Neural progenitor cell (in vitro differentiated cells): ENCODE measurements around the gene BMP5. TPM values are rescaled to one million over a fixed set of nuclear protein-coding genes. Genes with fewer than 3 reads are reported as not detected.

Experiments used
- DNase-seq: peaks from one replicate; pipeline ENCODE4 v3.0.0-alpha.2; 2016; ENCODE audit warnings: low spot score
- H2AFZ ChIP-seq: fragments of 200-600 bp; sonication (generic); replicated peaks from 2 replicates; pipeline ENCODE4 v1.6.1; 2016; ENCODE audit warnings: antibody characterized with exemption
- H3F3A ChIP-seq: fragments of 200-600 bp; sonication (generic); 2 replicates; pipeline ENCODE4 v1.6.1; 2016; ENCODE audit warnings: antibody characterized with exemption, low read depth
- H3K27ac ChIP-seq: fragments of 200-600 bp; sonication (generic); 2 replicates; pipeline ENCODE4 v1.5.1; 2016; ENCODE audit warnings: mild to moderate bottlenecking
- H3K27me3 ChIP-seq: fragments of 200-600 bp; sonication (generic); 2 replicates; pipeline ENCODE4 v1.6.1; 2016; ENCODE audit warnings: mild to moderate bottlenecking, moderate library complexity
- H3K36me3 ChIP-seq: fragments of 200-600 bp; sonication (generic); 2 replicates; pipeline ENCODE4 v1.5.1; 2016
- H3K4me1 ChIP-seq: fragments of 200-600 bp; sonication (generic); 2 replicates; pipeline ENCODE4 v1.6.1; 2016; ENCODE audit warnings: mixed run types
- H3K4me2 ChIP-seq: fragments of 200-600 bp; sonication (generic); 2 replicates; pipeline ENCODE4 v1.6.1; 2016
- H3K4me3 ChIP-seq: fragments of 200-600 bp; sonication (generic); 2 replicates; pipeline ENCODE4 v1.5.1; 2016
- H3K79me2 ChIP-seq: fragments of 200-600 bp; sonication (generic); 2 replicates; pipeline ENCODE4 v1.6.1; 2016; ENCODE audit warnings: low read depth
- H3K9ac ChIP-seq: fragments of 200-600 bp; sonication (generic); 2 replicates; pipeline ENCODE4 v1.6.1; 2016
- H3K9me3 ChIP-seq: fragments of 200-600 bp; sonication (generic); 2 replicates; pipeline ENCODE4 v1.5.1; 2016; ENCODE audit warnings: low read depth
- H4K20me1 ChIP-seq: fragments of 200-600 bp; sonication (generic); 2 replicates; pipeline ENCODE4 v1.6.1; 2016; ENCODE audit warnings: low read depth
- H3K27ac Mint-ChIP-seq: 3 replicates; pipeline ENCODE4 v1.8.0; 2021; ENCODE audit warnings: mixed read lengths
- H3K27me3 Mint-ChIP-seq: 2 replicates; pipeline ENCODE4 v1.8.0; 2022; ENCODE audit warnings: low read depth, mild to moderate bottlenecking, inconsistent platforms, moderate library complexity, mixed read lengths; ENCODE audit not compliant: insufficient read depth
- H3K36me3 Mint-ChIP-seq: 3 replicates; pipeline ENCODE4 v1.8.0; 2021; ENCODE audit warnings: mixed read lengths
- H3K4me1 Mint-ChIP-seq: 3 replicates; pipeline ENCODE4 v1.8.0; 2021; ENCODE audit warnings: mixed read lengths
- H3K4me3 Mint-ChIP-seq: 3 replicates; pipeline ENCODE4 v1.8.0; 2021; ENCODE audit warnings: mild to moderate bottlenecking, moderate library complexity, mixed read lengths
- H3K9me3 Mint-ChIP-seq: 3 replicates; pipeline ENCODE4 v1.8.0; 2020; ENCODE audit warnings: mixed read lengths
- EZH2 ChIP-seq: fragments of 200-600 bp; sonication (generic); IDR thresholded peaks from 2 replicates; pipeline ENCODE4 v1.6.1; 2017; ENCODE audit warnings: antibody characterized with exemption, mild to moderate bottlenecking, moderate library complexity
- EZH2phosphoT487 ChIP-seq: fragments of 200-600 bp; sonication (generic); IDR thresholded peaks from 2 replicates; pipeline ENCODE4 v1.6.1; 2017; ENCODE audit warnings: antibody characterized with exemption
- total RNA-seq: library from RNA; depleted of rRNA; stranded (reverse); fragments of >200 nt; gene quantifications from 2 replicates; pipeline ENCODE4 v1.2.3, GENCODE V29; 2015; ENCODE audit warnings: low replicate concordance
- TF ChIP-seq, protein P1 (sequence below): fragments of 200-600 bp; sonication (generic); IDR thresholded peaks from 2 replicates; pipeline ENCODE4 v1.5.1; 2017; ENCODE audit warnings: antibody characterized with exemption, mild to moderate bottlenecking

BMP5 gene
- total RNA-seq, 1 donor from 2014 or later: 1.5 TPM

DNA sequence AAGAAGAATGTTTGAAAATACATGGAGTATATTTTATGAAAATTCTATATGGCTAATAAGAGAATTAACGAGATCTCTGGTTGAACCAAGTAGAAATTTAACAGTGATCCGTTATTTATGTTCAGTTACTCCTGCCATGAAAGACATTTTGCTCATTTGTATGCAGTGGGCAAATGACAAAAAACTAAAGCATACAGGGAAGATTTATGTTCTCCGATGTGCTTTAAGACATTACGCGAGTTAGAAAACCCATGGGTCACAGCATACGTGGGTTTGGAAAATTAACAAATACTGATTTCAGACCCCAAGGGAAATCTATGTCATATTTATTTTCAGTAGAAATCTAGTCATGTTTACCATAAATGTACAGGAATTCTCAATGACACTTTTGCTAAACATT is 90.1 kb downstream of the BMP5 start:
- Mint-ChIP-seq H3K9me3 (no peaks in the 10 kb centered on the region), H3K4me3 (no peak overlapping the region), H3K36me3 (no peaks in the 10 kb centered on the region), H3K27me3 (no peaks in the 10 kb centered on the region), H3K27ac (no peak overlapping the region), H3K4me1 (peaks cover 13% of the 10 kb centered on the region)
- Histone ChIP-seq H3K36me3 (no peaks in the 10 kb centered on the region), H3K27ac (no peak overlapping the region), H3K4me3 (no peak overlapping the region), H3K4me2 (no peak overlapping the region), H4K20me1 (no peaks in the 10 kb centered on the region), H3F3A (no peaks in the 10 kb centered on the region), H2AFZ (no peak overlapping the region), H3K9me3 (no peaks in the 10 kb centered on the region), H3K4me1 (peaks cover 18% of the 10 kb centered on the region), H3K9ac (no peak overlapping the region), H3K79me2 (no peaks in the 10 kb centered on the region), H3K27me3 (no peaks in the 10 kb centered on the region)
- TF ChIP-seq, protein P1, sequence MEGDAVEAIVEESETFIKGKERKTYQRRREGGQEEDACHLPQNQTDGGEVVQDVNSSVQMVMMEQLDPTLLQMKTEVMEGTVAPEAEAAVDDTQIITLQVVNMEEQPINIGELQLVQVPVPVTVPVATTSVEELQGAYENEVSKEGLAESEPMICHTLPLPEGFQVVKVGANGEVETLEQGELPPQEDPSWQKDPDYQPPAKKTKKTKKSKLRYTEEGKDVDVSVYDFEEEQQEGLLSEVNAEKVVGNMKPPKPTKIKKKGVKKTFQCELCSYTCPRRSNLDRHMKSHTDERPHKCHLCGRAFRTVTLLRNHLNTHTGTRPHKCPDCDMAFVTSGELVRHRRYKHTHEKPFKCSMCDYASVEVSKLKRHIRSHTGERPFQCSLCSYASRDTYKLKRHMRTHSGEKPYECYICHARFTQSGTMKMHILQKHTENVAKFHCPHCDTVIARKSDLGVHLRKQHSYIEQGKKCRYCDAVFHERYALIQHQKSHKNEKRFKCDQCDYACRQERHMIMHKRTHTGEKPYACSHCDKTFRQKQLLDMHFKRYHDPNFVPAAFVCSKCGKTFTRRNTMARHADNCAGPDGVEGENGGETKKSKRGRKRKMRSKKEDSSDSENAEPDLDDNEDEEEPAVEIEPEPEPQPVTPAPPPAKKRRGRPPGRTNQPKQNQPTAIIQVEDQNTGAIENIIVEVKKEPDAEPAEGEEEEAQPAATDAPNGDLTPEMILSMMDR: no peak
- no peak for DNase-seq

- TF ChIP-seq EZH2: no peak
- TF ChIP-seq, protein P1: no peak
- TF ChIP-seq EZH2phosphoT487: no peak
- no peaks in the 10 kb centered on the region for H3K79me2 ChIP-seq
- peaks cover 1% of the 10 kb centered on the region for H3K27me3 Mint-ChIP-seq
- peak overlapping the region; percentile 12 for H3K4me2 ChIP-seq
- H3F3A ChIP-seq: no peaks in the 10 kb centered on the region
- H3K4me3 Mint-ChIP-seq: no peak overlapping the region
- H3K36me3 ChIP-seq: no peaks in the 10 kb centered on the region
- no peaks in the 10 kb centered on the region for H3K36me3 Mint-ChIP-seq
- no peaks in the 10 kb centered on the region for H4K20me1 ChIP-seq
- H2AFZ ChIP-seq: peak overlapping the region; percentile 54
- peaks cover 13% of the 10 kb centered on the region for H3K4me1 Mint-ChIP-seq
- H3K4me1 ChIP-seq: peaks cover 12% of the 10 kb centered on the region
- no peak overlapping the region for H3K27ac ChIP-seq
- no peaks in the 10 kb centered on the region for H3K9me3 Mint-ChIP-seq
- H3K27ac Mint-ChIP-seq: no peak overlapping the region
- no peaks in the 10 kb centered on the region for H3K9me3 ChIP-seq
- DNase-seq: peak; percentile 28
- no peak overlapping the region for H3K9ac ChIP-seq
- no peaks in the 10 kb centered on the region for H3K27me3 ChIP-seq
- H3K4me3 ChIP-seq: no peak overlapping the region
These were observed 93.1 kb downstream of the BMP5 start for GRCh38 chr6:55782275-55782674.

- no peaks in the 10 kb centered on the region for H3K79me2 ChIP-seq
- no peak overlapping the region for H2AFZ ChIP-seq
- H3F3A ChIP-seq: no peaks in the 10 kb centered on the region
- H3K9ac ChIP-seq: no peak overlapping the region
- DNase-seq: no peak
- no peaks in the 10 kb centered on the region for H3K27me3 ChIP-seq
- H3K36me3 Mint-ChIP-seq: no peaks in the 10 kb centered on the region
- no peak overlapping the region for H3K4me3 ChIP-seq
- no peaks in the 10 kb centered on the region for H4K20me1 ChIP-seq
- peaks cover 13% of the 10 kb centered on the region for H3K4me1 Mint-ChIP-seq
- no peaks in the 10 kb centered on the region for H3K9me3 ChIP-seq
- H3K4me1 ChIP-seq: peaks cover 11% of the 10 kb centered on the region
- H3K36me3 ChIP-seq: no peaks in the 10 kb centered on the region
- no peak overlapping the region for H3K4me2 ChIP-seq
- no peak overlapping the region for H3K4me3 Mint-ChIP-seq
- H3K27ac Mint-ChIP-seq: no peak overlapping the region
- H3K9me3 Mint-ChIP-seq: no peaks in the 10 kb centered on the region
- no peak overlapping the region for H3K27ac ChIP-seq
- peaks cover 2% of the 10 kb centered on the region for H3K27me3 Mint-ChIP-seq
- TF ChIP-seq, protein P1: no peak
- TF ChIP-seq EZH2 (no peak), EZH2phosphoT487 (no peak)
These were observed 96.7 kb downstream of the BMP5 start for GRCh38 chr6:55778705-55779104.
